ENCODE measurements around the gene ROM1.

DNA sequence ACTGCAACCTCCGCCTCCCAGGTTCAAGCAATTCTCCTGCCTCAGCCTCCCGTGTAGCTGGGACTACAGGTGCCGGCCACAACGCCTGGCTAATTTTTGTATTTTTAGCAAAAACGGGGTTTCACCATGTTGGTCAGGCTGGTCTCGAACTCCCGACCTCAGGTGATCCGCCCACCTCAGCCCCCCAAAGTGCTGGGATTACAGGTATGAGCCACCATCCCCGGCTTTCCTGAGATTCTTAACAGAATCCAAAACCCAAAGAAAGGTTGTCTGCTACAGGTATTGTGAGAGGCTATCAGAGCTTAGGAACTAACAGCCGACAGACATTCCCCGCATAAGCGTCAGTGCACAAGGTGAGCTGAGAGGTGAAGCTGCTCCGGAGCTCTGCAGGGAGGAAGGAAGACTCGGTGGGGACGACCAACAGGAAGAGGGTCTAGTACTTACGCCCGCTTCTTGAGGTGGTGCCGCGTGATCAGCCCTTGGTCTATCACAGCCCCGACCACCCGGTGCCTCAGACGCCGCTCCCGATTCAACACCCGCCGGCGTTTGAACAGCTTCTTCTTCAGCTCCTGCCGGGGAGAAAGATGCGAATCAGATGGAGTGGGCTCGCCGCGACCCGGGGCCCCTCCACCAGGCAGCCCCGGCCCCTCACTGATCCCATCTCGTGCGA lies 51.5 kb downstream of the ROM1 start:
- TF ChIP-seq, protein P1, sequence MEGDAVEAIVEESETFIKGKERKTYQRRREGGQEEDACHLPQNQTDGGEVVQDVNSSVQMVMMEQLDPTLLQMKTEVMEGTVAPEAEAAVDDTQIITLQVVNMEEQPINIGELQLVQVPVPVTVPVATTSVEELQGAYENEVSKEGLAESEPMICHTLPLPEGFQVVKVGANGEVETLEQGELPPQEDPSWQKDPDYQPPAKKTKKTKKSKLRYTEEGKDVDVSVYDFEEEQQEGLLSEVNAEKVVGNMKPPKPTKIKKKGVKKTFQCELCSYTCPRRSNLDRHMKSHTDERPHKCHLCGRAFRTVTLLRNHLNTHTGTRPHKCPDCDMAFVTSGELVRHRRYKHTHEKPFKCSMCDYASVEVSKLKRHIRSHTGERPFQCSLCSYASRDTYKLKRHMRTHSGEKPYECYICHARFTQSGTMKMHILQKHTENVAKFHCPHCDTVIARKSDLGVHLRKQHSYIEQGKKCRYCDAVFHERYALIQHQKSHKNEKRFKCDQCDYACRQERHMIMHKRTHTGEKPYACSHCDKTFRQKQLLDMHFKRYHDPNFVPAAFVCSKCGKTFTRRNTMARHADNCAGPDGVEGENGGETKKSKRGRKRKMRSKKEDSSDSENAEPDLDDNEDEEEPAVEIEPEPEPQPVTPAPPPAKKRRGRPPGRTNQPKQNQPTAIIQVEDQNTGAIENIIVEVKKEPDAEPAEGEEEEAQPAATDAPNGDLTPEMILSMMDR (IDR thresholded peaks at IDR 0.05) = no peak
- TF ChIP-seq, protein P2, sequence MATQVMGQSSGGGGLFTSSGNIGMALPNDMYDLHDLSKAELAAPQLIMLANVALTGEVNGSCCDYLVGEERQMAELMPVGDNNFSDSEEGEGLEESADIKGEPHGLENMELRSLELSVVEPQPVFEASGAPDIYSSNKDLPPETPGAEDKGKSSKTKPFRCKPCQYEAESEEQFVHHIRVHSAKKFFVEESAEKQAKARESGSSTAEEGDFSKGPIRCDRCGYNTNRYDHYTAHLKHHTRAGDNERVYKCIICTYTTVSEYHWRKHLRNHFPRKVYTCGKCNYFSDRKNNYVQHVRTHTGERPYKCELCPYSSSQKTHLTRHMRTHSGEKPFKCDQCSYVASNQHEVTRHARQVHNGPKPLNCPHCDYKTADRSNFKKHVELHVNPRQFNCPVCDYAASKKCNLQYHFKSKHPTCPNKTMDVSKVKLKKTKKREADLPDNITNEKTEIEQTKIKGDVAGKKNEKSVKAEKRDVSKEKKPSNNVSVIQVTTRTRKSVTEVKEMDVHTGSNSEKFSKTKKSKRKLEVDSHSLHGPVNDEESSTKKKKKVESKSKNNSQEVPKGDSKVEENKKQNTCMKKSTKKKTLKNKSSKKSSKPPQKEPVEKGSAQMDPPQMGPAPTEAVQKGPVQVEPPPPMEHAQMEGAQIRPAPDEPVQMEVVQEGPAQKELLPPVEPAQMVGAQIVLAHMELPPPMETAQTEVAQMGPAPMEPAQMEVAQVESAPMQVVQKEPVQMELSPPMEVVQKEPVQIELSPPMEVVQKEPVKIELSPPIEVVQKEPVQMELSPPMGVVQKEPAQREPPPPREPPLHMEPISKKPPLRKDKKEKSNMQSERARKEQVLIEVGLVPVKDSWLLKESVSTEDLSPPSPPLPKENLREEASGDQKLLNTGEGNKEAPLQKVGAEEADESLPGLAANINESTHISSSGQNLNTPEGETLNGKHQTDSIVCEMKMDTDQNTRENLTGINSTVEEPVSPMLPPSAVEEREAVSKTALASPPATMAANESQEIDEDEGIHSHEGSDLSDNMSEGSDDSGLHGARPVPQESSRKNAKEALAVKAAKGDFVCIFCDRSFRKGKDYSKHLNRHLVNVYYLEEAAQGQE (IDR thresholded peaks at IDR 0.05) = no peak
- TF ChIP-seq RFX5 (IDR thresholded peaks at IDR 0.05) = no peak
- TF ChIP-seq JUNB (IDR thresholded peaks at IDR 0.05) = no peak
- no peak; the same call in 1 of the 2 replicates for TF ChIP-seq PHF8 (IDR thresholded peaks at IDR 0.05; ENCODE audit: borderline replicate concordance, low read depth)
- TF ChIP-seq, protein P3, sequence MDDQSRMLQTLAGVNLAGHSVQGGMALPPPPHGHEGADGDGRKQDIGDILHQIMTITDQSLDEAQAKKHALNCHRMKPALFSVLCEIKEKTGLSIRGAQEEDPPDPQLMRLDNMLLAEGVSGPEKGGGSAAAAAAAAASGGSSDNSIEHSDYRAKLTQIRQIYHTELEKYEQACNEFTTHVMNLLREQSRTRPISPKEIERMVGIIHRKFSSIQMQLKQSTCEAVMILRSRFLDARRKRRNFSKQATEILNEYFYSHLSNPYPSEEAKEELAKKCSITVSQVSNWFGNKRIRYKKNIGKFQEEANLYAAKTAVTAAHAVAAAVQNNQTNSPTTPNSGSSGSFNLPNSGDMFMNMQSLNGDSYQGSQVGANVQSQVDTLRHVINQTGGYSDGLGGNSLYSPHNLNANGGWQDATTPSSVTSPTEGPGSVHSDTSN (IDR thresholded peaks at IDR 0.05) = no peak
- TF ChIP-seq MYC (IDR thresholded peaks at IDR 0.05; ENCODE audit: borderline replicate concordance, low read length) = no peak
- no peak for TF ChIP-seq ZSCAN20 (CRISPR knock-in tag; IDR thresholded peaks at IDR 0.05)
- TF ChIP-seq RCOR1 (IDR thresholded peaks at IDR 0.05; ENCODE audit: low read depth, low read length) = no peak
- TF ChIP-seq, protein P4, sequence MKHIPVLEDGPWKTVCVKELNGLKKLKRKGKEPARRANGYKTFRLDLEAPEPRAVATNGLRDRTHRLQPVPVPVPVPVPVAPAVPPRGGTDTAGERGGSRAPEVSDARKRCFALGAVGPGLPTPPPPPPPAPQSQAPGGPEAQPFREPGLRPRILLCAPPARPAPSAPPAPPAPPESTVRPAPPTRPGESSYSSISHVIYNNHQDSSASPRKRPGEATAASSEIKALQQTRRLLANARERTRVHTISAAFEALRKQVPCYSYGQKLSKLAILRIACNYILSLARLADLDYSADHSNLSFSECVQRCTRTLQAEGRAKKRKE (CRISPR knock-in tag; IDR thresholded peaks at IDR 0.05; ENCODE audit: low read depth) = no peak
- peak; percentile 54; the same call in 1 of the 2 replicates for TF ChIP-seq CHD4 (IDR thresholded peaks at IDR 0.05; ENCODE audit: borderline replicate concordance)
